Fibroblast of lung (primary cell): ENCODE results near the gene TRAPPC3L. TPM values are rescaled to one million over a fixed set of nuclear protein-coding genes. Genes with fewer than 3 reads are reported as not detected.
"Not testable (repeated sequence)": the region's sequence is repeated elsewhere in the genome, so short reads cannot be mapped to it uniquely, and the experiment has no call there.

Experiments
- DNase-seq, 2 donors: peaks; one replicate each; pipeline versions ENCODE4 v3.0.0 to v3.0.0-alpha.2; 2010; ENCODE audit warnings: low read depth in 2 of 2
- H2AFZ ChIP-seq: 2 replicates; pipeline ENCODE4 v1.5.1; 2012; ENCODE audit warnings: low read length, control low read depth, inconsistent platforms
- H3K27ac ChIP-seq: 2 replicates; pipeline ENCODE4 v1.5.1; 2011; ENCODE audit warnings: low read length, control low read depth; ENCODE audit not compliant: insufficient read depth
- H3K27me3 ChIP-seq: 2 replicates; pipeline ENCODE4 v1.5.1; 2011; ENCODE audit warnings: mild to moderate bottlenecking, low read length; ENCODE audit not compliant: control insufficient read depth, insufficient read depth
- H3K36me3 ChIP-seq: 2 replicates; pipeline ENCODE4 v1.5.1; 2011; ENCODE audit warnings: low read length; ENCODE audit not compliant: control insufficient read depth, insufficient read depth
- H3K4me1 ChIP-seq: 2 replicates; pipeline ENCODE4 v1.5.1; 2011; ENCODE audit warnings: low read length; ENCODE audit not compliant: control insufficient read depth, insufficient read depth; ENCODE audit errors: extremely low read depth
- H3K4me2 ChIP-seq: 2 replicates; pipeline ENCODE4 v1.5.1; 2011; ENCODE audit warnings: low read length, control low read depth; ENCODE audit not compliant: insufficient read depth; ENCODE audit errors: extremely low read depth
- H3K4me3 ChIP-seq, 4 experiments: fragments of 200-600 bp in 1 of 4; sonication (generic) in 1 of 4; replicated peaks in 1 of 4; 2 replicates each; pipeline ENCODE4 v1.5.1; 2011 to 2016; ENCODE audit warnings: low read length in 4 of 4, low read depth in 3 of 4, mild to moderate bottlenecking in 3 of 4, control low read depth in 2 of 4, inconsistent platforms in 1 of 4, mixed read lengths in 1 of 4; ENCODE audit not compliant: insufficient read depth in 1 of 4; ENCODE audit errors: control extremely low read depth in 1 of 4
- H3K79me2 ChIP-seq: 2 replicates; pipeline ENCODE4 v1.5.1; 2012; ENCODE audit warnings: mild to moderate bottlenecking, low read length, inconsistent platforms; ENCODE audit not compliant: control insufficient read depth, insufficient read depth
- H3K9ac ChIP-seq: 2 replicates; pipeline ENCODE4 v1.5.1; 2011; ENCODE audit warnings: mild to moderate bottlenecking, low read length, control low read depth; ENCODE audit not compliant: insufficient read depth
- H3K9me3 ChIP-seq: 2 replicates; pipeline ENCODE4 v1.5.1; 2012; ENCODE audit warnings: low read depth, low read length; ENCODE audit not compliant: control insufficient read depth, insufficient read depth
- H4K20me1 ChIP-seq: 2 replicates; pipeline ENCODE4 v1.5.1; 2011; ENCODE audit warnings: low read length; ENCODE audit not compliant: control insufficient read depth, insufficient read depth; ENCODE audit errors: extremely low read depth
- EZH2 ChIP-seq: IDR thresholded peaks from 2 replicates; pipeline ENCODE4 v1.5.1; 2012; ENCODE audit warnings: low read length, control low read depth, mild to moderate bottlenecking; ENCODE audit errors: missing control alignments
- polyA plus RNA-seq, 2 donors: library from polyadenylated mRNA; depleted of rRNA in 1 of 2; stranded (reverse) in 1 of 2; unstranded in 1 of 2; fragments of >200 nt; gene quantifications; 2 replicates each; pipeline ENCODE4 v1.2.1, GENCODE V29; 2011 to 2012; ENCODE audit warnings: missing spikeins in 1 of 2
- total RNA-seq: library from RNA; depleted of rRNA; stranded (reverse); fragments of >200 nt; gene quantifications from 2 replicates; pipeline ENCODE4 v1.2.1, GENCODE V29; 2014
- TF ChIP-seq, protein P1 (sequence below), 2 donors: IDR thresholded peaks in 1 of 2; conservative IDR thresholded peaks in 1 of 2; 1 replicate in 1 of 2; 2 replicates in 1 of 2; pipeline ENCODE4 v1.5.1; 2011 to 2012; ENCODE audit warnings: low read length in 2 of 2, control low read depth in 1 of 2, inconsistent platforms in 1 of 2, low read depth in 1 of 2, mild to moderate bottlenecking in 1 of 2

Gene TRAPPC3L
- total and polyA plus RNA-seq, 2 donors (not counting 1 experiment from before 2014, with no cell fraction given): under 0.01 to 0.05 TPM

DNA sequence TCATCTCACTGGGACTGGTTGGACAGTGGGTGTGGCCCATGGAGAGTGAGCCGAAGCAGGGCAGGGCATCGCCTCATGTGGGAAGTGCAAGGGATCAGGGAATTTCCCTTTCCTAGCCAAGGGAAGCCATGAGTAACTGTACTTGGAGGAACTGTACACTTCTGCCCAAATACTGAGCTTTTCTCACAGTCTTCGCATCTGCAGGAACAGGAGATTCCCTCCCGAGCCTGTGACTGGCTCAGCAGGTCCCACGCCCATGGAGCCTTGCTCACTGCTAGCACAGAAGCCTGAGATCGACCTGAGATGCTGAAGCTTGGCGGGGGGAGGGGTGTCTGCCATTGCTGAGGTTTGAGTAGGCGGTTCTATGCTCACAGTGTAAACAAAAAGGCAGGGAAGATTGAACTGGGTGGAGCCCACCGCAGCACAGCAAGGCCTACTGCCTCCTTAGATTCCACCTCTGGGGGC is 44.5 kb downstream of the TRAPPC3L start:
- Histone ChIP-seq H3K9me3 (no peaks in the 10 kb centered on the region), H3K27me3 (no peaks in the 10 kb centered on the region), H3K27ac (no peak overlapping the region), H3K4me3 (no peak overlapping the region), H3K36me3 (no peaks in the 10 kb centered on the region), H4K20me1 (no peaks in the 10 kb centered on the region), H3K4me1 (no peaks in the 10 kb centered on the region), H2AFZ (no peak overlapping the region), H3K4me2 (no peak overlapping the region), H3K9ac (no peak overlapping the region), H3K79me2 (no peaks in the 10 kb centered on the region)
- peak; percentile 17 to 34 for DNase-seq
- no peak for TF ChIP-seq EZH2
- TF ChIP-seq, protein P1, sequence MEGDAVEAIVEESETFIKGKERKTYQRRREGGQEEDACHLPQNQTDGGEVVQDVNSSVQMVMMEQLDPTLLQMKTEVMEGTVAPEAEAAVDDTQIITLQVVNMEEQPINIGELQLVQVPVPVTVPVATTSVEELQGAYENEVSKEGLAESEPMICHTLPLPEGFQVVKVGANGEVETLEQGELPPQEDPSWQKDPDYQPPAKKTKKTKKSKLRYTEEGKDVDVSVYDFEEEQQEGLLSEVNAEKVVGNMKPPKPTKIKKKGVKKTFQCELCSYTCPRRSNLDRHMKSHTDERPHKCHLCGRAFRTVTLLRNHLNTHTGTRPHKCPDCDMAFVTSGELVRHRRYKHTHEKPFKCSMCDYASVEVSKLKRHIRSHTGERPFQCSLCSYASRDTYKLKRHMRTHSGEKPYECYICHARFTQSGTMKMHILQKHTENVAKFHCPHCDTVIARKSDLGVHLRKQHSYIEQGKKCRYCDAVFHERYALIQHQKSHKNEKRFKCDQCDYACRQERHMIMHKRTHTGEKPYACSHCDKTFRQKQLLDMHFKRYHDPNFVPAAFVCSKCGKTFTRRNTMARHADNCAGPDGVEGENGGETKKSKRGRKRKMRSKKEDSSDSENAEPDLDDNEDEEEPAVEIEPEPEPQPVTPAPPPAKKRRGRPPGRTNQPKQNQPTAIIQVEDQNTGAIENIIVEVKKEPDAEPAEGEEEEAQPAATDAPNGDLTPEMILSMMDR (conservative IDR thresholded peaks at IDR 0.05 in 1 of 2, IDR thresholded peaks at IDR 0.05 in 1 of 2; ENCODE audit: low read depth in 1 of 2, low read length in 2 of 2): no peak

DNA sequence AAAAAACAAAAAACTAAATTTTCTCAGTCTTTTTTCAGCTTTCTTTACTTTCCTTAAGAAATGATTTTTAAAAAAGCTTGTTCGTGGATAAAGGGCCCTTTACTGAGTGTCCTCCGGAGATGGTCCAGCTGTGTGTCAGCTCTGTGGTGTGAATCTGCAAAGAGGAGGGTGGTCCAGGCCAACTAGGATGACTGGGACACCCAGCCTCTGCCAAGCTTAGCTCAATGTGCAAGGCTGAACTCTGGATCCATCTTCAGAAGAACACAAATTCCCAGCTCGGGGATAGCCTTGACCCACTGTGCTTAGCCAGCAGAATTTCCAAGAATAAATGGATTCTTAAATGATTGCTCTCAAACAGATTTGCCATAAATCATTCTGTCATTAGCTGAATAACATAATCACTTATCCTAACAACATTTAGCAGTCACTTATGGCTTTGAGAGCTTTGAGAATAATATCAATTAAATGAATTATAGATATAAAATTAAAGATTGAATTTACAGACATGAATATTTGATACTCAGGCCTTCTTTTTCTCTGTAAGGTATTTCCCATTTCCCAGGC is 48.3 kb downstream of the TRAPPC3L start:
- H3K27me3 ChIP-seq: no peaks in the 10 kb centered on the region
- H2AFZ ChIP-seq: no peak overlapping the region
- no peak overlapping the region for H3K4me2 ChIP-seq
- no peaks in the 10 kb centered on the region for H4K20me1 ChIP-seq
- no peak overlapping the region for H3K27ac ChIP-seq
- no peak overlapping the region for H3K4me3 ChIP-seq
- H3K4me1 ChIP-seq: no peaks in the 10 kb centered on the region
- peak in 1 of 2 donors; percentile 76 for DNase-seq
- no peak for TF ChIP-seq EZH2
- TF ChIP-seq, protein P1 (conservative IDR thresholded peaks at IDR 0.05 in 1 of 2, IDR thresholded peaks at IDR 0.05 in 1 of 2; ENCODE audit: low read depth in 1 of 2, low read length in 2 of 2): no peak
- H3K36me3 ChIP-seq: no peaks in the 10 kb centered on the region
- no peaks in the 10 kb centered on the region for H3K9me3 ChIP-seq
- no peak overlapping the region for H3K9ac ChIP-seq
- H3K79me2 ChIP-seq: no peaks in the 10 kb centered on the region

DNA sequence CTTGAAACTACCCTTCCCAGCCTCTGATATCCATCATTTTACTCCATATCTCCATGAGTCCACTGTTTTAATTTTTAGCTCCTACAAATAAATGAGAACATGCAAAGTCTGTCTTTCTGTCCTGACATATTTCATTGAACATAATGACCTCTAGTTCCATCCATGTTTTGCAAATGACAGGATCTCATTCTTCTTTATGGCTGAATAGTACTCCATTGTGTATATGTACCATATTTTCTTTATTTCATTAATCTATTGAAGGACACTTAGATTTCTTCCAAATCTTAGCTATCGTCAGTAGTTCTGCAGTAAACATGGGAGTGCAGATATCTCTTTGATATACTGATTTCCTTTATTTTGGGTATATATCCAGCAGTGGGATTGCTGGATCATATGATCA is 50.3 kb downstream of the TRAPPC3L start:
- not testable (repeated sequence) for H3K79me2 ChIP-seq, H3K4me2 ChIP-seq, DNase-seq, H3K9ac ChIP-seq, H3K27ac ChIP-seq, H3K9me3 ChIP-seq, H3K36me3 ChIP-seq, H3K4me1 ChIP-seq, H3K4me3 ChIP-seq, H4K20me1 ChIP-seq, H2AFZ ChIP-seq, H3K27me3 ChIP-seq
